GM04504 (cell line): ENCODE results near the gene CYP4F11.
"Not testable (repeated sequence)": the region's sequence is repeated elsewhere in the genome, so short reads cannot be mapped to it uniquely, and the experiment has no call there.

Source experiments
- DNase-seq: peaks from one replicate; pipeline ENCODE4 v3.0.0-alpha.2; 2012; ENCODE audit warnings: low read depth

Gene CYP4F11, protein sequence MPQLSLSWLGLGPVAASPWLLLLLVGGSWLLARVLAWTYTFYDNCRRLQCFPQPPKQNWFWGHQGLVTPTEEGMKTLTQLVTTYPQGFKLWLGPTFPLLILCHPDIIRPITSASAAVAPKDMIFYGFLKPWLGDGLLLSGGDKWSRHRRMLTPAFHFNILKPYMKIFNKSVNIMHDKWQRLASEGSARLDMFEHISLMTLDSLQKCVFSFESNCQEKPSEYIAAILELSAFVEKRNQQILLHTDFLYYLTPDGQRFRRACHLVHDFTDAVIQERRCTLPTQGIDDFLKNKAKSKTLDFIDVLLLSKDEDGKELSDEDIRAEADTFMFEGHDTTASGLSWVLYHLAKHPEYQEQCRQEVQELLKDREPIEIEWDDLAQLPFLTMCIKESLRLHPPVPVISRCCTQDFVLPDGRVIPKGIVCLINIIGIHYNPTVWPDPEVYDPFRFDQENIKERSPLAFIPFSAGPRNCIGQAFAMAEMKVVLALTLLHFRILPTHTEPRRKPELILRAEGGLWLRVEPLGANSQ

DNA sequence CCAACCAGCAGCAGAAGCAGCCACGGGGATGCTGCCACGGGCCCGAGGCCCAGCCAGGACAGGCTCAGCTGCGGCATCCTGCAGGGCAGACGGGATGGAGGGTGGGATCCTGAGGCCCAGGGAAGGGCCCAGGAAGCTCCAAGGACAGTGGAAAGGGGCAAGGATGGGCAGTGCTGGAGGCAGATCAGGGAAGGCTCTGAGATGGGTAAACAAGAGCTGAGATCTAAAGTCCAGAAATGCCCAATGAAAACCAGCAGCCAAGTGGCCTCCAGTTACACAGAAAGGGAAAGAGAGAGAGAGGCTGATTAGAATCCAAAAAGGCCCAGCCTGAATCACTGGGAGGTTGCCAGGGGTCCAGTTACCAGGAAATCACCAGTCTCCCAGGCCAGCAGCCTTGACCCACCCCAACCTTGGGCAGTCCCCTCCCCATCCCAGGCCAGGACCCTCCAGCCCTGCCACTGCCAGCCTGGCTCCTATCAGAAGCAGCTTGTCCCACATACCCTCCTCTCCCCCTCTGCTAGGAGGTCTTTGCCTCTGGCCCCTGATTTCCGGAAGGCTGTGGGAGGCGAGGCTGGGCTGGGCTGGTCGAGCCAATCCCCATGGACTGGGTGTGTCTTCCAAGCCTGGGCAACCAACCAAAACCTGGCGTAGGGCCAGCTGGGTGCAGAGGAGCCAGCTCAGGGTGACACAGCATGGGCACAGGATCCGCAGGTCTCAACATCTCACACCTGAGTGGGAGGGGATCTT lies at the start of gene CYP4F11:
Gene CYP4F11 (minus strand): TSS at position 198 of the 747 bp plus-strand sequence. CDS start 121 bp downstream, at position 77.
- no peak for DNase-seq

DNA sequence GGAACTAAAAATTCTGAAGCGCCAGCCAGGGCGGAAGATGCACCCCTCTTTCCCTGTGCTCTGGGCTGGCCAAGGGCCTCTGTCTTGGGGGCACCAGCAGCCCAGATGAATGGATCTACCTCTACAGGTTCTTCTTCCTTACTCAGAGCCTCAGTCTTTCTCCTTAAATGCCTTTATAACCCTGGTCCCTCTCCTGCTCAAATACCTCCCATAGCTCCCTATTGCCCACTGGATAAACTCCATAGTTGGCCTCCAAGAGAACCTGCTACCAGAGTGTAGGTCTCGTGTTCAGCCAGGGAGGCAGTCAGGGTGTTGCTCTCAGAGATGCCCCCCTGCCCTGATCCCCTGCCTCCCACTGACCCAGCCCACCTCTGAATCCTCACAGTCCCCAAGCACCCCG lies 45.0 kb upstream of the CYP4F11 start:
- no peak for DNase-seq

DNA sequence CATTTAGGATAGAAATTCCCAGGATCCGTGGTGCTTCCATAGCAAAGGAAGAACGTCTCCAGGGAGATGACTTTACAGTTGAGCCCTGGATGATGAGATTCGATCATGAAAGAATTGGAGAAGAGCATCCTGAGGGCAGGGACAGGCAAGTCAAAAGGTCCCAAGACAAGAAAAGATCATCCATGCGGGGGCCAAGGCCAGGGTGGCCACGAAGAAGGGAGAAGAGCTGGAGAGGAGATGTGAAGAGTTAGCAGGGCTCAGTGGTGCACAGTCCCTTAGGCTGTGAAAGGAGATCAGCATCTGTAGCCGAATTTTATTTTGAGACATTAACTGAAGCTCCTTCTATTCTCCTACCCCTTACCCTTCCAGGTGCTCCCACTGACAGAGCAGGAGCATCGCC lies 43.4 kb upstream of the CYP4F11 start:
- DNase-seq, result no peak

DNA sequence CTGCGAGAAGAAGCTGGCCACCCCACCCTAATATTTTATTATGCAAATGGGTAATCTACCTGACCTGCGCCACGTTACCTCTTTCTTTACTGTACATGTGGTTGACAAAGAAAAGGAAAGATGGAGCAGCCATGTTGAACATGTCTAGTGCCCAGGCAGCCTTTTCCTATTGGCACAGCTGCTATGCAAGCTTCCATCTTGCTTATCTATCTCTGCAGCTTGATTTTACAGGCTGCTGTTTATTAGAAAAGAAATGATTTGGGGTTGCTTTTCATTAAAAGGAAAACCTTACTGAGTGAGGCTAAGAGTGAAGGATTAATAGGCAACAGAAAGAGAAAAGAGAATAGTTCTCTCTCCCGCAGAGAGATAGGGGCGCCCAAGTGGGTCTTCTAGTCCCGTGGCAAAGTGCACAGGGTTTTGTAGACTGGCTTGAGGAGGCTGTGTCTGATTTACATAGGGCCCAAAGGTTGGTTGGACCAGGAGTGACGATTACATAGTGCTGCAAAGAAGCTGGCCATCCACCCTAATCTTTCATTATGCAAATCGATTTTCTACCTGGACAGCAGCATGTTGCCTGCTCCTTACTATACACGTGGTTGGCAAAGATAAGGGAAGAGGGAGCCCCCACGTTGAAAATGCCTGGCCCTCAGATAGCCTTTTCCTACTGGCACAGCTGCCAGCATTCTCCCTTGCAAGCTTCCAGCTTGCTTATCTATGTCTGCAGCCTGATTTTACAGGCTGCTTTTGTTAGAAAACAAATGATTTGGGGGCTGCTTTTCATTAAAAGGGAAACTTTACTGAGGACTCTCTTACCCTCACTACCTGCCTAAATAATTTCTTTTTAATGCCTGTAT lies 42.7 kb upstream of the CYP4F11 start:
- no peak for DNase-seq

DNA sequence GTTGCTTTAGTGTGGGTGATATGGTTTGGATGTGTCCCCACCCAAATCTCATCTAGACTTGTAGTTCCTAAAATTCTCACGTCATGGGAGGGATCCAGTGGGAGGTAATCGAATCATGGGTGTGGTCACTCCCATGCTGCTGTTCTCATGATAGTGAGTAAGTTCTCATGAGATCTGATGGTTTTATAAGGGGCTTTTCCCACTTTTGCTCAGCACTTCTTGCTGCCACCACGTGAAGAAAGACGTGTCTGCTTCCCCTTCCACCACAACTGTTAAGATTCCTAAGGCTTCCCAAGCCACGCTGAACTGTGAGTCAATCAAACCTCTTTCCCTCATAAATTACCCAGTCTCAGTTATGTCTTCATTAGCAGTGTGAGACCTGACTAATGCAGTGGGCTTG lies 40.5 kb upstream of the CYP4F11 start:
- no peak for DNase-seq

DNA sequence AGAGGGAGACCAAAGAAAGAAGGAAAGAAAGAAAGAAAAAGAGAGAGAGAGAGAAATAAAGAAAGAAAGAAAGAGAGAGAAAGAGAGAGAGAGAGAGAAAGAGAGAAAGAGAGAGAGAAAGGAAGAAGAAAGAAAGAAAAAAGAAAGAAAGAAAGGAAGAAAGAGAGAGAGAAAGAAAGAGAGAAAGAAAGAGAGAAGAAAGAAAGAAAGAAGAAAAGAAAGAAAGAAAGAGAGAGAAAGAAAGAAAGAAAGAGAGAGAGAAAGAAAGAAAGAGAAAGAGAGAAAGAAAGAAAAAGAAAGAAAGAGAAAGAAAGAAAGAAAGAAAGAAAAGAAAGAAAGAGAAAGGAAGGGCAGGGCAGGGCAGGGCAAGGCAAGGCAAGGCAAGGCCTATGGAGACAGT lies 37.7 kb upstream of the CYP4F11 start:
- not testable (repeated sequence) for DNase-seq

DNA sequence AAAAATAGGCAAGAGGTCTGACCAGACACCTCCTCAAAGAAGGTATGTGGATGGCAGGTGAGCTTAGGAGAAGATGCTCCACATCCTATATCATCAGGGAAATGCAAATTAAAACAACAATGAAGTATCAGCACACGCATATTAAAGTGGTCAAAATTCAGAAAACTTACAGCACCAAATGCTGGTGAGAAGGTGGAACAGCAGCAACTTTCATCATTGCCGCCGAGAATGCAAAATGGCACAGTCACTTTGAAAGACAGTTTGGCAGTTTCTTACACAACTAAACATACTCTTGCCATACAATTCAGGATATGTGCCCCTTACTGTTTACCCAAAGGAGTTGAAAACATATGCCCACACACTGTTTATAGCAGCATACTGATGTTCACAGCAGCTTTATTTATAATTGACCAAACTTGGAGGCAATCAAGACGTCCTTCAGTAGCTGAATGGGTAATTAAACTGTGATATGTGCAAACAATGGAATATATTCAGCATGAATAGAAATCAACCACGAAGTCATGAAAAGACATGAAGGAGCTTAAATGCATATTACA lies 37.0 kb upstream of the CYP4F11 start:
- DNase-seq, result no peak

DNA sequence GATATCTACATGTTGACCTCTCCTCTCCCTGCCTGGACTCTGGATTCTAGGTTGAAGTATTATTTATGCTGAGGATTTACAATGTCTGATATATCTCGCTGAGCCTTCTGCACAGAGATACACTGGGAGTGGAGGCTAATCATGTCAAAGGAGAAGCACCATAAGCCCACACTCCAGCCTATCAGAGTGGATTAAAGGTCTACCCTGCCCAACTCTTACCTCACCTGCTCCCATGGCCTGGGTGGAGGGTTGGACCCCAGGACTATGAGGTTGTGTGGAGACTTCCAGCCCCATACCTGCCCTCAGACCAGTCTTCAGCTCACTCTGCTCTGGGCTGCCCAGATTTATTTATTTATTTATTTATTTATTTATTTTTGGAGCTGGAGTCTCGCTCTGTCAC lies 29.9 kb upstream of the CYP4F11 start:
- DNase-seq, result no peak

DNA sequence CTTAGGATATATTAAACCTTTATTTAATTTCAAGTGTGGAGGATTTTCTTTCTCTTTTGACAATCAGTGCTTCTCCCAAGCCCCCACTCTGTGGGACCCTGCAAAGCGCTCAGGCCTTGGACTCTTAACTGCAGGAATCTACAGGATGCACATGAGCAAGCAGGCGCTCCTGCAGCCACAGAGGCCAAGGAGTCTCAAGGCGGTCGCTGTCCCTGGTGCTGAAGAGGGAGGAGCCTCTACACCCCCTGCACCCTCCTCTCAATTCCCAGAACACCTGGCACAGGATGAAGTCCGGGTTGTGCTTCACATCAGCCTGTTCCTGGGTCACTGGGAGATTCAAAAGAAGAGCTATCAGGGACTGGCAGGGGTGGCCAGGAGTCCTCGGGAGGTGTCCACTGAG lies 28.0 kb upstream of the CYP4F11 start:
- no peak for DNase-seq

DNA sequence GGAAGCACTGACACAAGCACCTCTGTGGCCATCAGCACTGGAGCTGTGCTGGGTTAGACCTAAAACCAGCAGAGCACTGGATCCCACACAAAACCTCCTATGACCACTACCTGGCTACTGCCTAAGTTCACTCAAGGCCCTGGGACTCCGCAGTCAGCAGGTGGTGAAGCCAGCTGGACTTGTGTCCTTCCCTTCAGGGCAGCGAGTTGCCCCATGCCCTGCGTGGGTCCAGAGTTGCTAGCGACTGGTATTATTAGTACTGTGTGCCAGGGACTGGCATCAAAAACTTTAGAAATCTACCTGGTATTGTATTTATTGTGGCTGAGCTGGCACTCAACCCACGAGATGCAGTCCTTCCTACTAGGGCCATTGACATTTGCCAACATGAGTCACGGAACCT lies 20.5 kb upstream of the CYP4F11 start:
- DNase-seq, result no peak

DNA sequence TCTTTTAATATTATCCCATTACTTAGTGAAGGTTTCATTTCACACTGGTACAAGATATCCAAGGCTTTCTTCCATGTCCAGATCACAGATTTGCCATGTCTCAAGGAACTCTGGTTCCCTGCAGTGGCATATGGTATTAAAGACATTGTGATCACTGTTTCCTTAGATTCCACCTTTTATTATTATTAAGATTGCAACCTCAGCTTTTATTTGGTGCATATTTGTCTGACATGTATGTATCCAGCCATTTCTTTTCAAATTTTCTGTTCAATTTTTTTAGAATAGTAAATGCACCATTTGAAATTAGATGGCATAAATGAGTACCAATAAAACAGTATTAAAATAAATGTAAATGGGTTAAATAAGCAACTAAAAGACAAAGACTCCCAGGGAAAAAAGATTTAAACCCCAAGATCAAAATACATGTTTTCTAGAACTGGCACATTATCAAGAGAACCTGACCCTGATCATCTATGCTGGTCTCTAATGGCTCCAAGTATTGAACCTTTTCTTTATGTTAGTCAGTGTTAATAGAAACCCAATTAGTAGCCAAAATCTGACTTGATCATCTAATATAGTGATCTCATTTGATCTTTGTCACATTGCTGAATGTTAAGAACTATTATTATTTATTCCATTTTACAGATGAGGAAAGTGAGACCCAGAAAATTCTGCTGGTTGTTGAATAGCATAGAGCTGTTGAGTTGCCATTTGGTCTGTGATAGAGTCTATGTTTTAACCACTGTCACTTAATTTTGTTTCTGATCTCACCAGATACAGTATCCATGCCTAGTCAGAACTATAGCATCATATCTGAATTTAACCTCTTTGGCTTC lies 14.1 kb upstream of the CYP4F11 start, which contains the start of gene OR10H4:
Gene OR10H4 (plus strand): TSS at position 786 of the 836 bp plus-strand sequence. CDS start 0 bp downstream, at position 786.
- no peak for DNase-seq

DNA sequence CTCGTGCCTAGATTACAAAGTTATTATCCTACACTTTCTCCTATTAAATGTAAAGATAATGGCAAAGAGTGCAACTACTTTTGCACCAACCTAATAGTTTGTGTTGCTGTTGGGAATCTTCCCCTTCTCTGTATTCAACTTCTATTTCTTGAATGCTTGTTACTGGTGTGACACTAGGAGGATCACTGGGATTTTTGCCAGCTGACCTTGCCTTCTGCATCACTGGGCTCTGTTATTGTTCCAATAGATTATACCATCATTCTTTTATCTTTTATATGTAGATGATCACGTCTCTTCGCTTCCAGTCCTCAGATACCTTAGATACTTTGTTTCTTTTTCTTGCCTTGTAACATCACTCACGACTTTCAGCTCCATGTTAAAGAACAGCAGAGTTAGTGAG lies 11.0 kb upstream of the CYP4F11 start:
- DNase-seq, result no peak

DNA sequence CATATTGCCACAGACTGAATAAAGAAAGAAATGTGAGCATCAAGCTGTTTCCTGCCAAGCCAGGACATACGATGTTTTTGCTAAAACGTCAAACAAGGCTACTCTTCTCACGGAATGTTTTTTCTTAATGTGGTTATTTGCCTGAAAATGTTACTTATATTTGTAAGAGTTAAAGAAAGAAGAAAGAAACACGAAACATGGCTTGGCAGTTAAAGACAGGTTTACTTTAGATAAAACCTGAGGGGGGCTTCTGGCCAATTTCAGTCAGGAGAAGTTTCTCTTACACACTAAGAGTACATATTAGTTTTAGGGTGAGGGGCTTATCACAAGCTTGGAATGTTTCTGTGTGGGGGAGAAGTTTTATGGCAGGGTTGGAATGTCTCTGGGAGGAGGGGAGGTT lies 10.1 kb upstream of the CYP4F11 start:
- no peak for DNase-seq

DNA sequence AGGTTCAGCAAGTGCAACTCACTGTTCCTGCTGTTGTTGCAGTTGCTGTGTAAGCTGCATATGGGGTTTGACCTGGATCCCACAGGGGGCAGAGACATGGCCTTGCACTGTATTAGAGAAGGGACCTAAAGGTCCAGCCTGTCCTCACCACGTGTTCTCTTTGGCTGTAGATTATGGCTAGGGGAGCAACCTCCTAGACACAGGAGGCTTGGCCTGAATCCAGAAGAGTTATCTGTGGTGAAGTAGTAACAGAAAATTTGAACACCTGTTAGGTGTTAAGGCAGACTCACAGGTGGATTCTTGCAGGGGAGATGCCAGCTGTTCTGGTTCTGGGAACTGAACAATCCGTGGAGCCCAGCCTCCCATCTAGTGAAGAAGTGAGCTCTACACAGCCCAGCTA lies 3.4 kb upstream of the CYP4F11 start:
- no peak for DNase-seq

DNA sequence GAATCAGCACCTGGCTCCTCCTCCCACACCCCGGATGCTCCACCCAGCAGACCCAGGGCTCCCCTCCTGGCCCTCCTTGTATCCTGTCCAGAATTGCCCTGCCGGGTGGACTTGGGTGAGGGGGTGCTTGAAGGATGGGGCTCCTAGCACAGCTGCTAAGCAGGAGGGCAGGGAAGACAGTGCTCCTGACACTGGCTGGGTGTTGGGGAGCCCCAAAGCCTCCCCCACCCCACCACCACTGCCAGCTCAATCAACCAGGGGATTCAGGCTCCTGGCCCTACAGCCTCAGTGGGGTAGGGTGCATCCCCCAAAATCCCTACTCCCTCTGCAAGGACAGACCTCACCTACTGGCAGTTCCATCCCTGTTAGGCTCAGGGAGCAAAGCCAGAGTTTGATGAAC lies 2.6 kb upstream of the CYP4F11 start:
- DNase-seq, result no peak

DNA sequence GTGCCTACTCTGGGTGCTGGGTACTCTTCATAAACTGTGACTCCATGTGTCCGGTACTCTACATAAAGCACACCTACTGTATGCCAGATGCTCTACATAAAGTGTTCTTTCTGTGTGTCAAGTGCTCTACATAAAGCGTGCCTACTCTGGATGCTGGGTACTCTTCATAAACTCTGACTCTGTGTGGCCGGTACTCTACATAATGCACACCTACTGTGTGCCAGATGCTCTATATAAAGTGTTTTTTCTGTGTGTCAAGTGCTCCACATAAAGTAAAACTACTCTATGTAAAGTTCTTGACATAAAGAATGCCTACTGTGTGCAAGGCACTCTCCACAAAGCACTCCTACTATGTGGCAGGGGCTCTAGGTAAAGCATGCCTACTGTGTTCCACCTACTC lies 1.8 kb upstream of the CYP4F11 start:
- no peak for DNase-seq

DNA sequence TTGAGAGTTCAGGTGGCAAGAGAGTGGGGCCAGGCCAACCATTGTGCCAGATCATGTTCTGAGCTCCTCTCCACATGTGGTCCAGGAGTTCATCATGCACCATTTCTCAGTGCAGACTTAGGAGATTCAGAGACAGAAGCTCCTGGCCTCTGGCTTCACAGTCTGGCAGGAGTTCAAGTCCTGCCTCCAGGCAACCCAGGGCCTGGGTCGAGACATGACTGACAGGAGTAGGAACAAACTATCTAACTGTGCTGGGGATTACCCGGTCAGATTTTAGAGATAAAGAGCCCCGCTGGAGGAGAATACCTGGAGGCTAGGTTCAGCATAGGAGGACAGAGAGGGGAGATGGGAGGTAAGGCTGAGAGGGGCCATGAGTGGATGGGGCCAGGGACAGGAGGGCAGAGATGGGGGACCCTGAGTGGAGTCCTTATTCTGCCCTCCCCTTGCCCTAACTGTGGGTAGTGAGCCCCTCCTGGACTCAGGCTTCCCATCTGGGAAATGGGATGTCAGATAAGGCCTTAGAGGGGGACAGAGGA lies 906 bp upstream of the CYP4F11 start:
- no peak for DNase-seq

DNA sequence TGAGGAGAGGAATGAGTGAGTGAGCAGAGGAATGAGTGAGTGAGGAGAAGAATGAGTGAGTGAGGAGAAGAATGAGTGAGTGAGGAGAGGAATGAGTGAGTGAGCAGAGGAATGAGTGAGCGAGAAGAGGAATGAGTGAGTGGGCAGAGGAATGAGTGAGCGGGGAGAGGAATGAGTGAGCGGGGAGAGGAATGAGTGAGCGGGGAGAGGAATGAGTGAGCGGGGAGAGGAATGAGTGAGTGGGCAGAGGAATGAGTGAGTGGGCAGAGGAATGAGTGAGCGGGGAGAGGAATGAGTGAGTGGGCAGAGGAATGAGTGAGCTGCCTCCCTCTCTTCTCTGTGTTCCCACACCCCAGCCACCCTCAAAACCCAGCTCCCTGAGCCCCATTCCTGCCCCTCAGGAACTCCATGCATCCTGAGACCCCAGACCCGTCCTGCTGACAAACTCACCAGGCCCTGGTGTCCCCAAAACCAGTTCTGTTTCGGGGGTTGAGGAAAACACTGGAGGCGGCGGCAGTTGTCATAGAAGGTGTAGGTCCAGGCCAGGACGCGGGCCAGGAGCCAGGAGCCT lies 483 bp downstream of the CYP4F11 start:
- not testable (repeated sequence) for DNase-seq

DNA sequence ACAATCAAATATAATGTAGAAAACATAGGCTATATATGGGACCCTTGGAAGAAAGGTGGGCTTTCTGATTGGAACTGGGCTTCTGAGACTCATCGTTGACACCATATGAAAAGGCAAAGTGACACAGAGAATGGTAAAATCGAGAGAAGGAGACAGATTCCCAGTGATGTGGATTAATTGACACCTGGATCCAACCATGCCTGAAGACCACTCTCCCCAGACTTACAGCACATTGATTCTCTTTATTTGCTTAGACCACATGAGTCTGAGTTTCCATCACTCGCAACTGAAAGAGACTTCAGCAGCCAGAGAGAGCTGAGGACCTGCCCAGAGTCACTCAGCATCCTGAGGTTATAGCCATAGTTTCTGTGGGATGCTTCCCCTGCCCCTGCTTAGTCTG lies 6.0 kb downstream of the CYP4F11 start:
- no peak for DNase-seq

DNA sequence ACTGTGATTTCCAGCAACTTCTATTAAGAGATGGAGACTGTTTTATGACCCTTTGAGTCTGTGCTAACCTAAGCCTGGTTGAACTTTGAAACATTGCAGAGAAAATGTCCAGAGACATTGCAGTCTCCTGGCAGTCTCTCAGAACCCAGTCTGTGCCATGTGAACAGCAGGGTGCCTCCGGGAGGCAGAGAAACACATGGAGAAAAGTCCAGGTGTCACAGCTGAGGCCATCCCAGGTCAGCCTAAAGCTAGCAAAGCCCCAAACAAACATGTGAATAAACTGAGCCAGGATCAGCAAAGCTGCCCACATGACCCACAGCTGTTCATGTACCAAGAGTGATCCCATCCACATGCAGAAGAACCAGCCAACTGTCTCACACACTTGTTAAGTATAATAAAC lies 7.8 kb downstream of the CYP4F11 start:
- no peak for DNase-seq
